Caco-2 (cell line): Measurements from ENCODE around the gene GRK4. TPM values are rescaled to one million over a fixed set of nuclear protein-coding genes. Genes with fewer than 3 reads are reported as not detected.

ENCODE experiments used
- BruUV-seq: library from RNA; stranded (reverse); fragments of 400-500 nt; replicated peaks from 2 replicates; lab custom pipeline; 2021; lab: Mats Ljungman, UMichigan
- CTCF ChIA-PET: fragments of 300-600 bp; sonication (Branson Sonifier 250); formaldehyde crosslinking; loops from one replicate; lab custom pipeline; 2022; ENCODE audit warnings: antibody characterized with exemption; lab: Charles Lee
- POLR2A ChIA-PET: fragments of 300-600 bp; sonication (Branson Sonifier 250); formaldehyde crosslinking; loops from one replicate; lab custom pipeline; 2022; ENCODE audit warnings: antibody characterized with exemption; lab: Charles Lee
- DNase-seq, 2 experiments: peaks; one replicate each; pipeline versions ENCODE4 v3.0.0 to v3.0.0-alpha.2; 2020 to 2022
- H3K27me3 ChIP-seq: replicated peaks from 2 replicates; pipeline ENCODE4 v1.6.0; 2011; ENCODE audit warnings: low read length; ENCODE audit not compliant: control insufficient read depth, insufficient read depth
- H3K36me3 ChIP-seq: 2 replicates; pipeline ENCODE4 v1.5.1; 2011; ENCODE audit warnings: low read length; ENCODE audit not compliant: control insufficient read depth, insufficient read depth
- H3K4me1 ChIP-seq: fragments of 250-450 bp; sonication (Bioruptor Pico); 2 replicates; pipeline ENCODE4 v1.5.1; 2020; ENCODE audit warnings: mild to moderate bottlenecking
- H3K4me3 ChIP-seq: 2 replicates; pipeline ENCODE4 v1.5.1; 2011; ENCODE audit warnings: low read depth, mild to moderate bottlenecking, control low read depth, low read length
- H3K9me3 ChIP-seq: fragments of 250-450 bp; sonication (Bioruptor Pico); 2 replicates; pipeline ENCODE4 v1.5.1; 2020; ENCODE audit warnings: mild to moderate bottlenecking, moderate library complexity
- H3K27ac Mint-ChIP-seq: one replicate; pipeline ENCODE4 v1.8.0; 2022; ENCODE audit warnings: mixed read lengths; ENCODE audit not compliant: unreplicated experiment
- H3K27me3 Mint-ChIP-seq: one replicate; pipeline ENCODE4 v1.8.0; 2022; ENCODE audit warnings: mixed read lengths; ENCODE audit not compliant: insufficient read depth, unreplicated experiment
- H3K36me3 Mint-ChIP-seq: one replicate; pipeline ENCODE4 v1.8.0; 2022; ENCODE audit warnings: mild to moderate bottlenecking, mixed read lengths; ENCODE audit not compliant: insufficient read depth, unreplicated experiment
- H3K4me1 Mint-ChIP-seq: one replicate; pipeline ENCODE4 v1.8.0; 2022; ENCODE audit warnings: low read depth, mixed read lengths; ENCODE audit not compliant: unreplicated experiment
- H3K4me3 Mint-ChIP-seq: one replicate; pipeline ENCODE4 v1.8.0; 2022; ENCODE audit warnings: mild to moderate bottlenecking, moderate library complexity, mixed read lengths; ENCODE audit not compliant: unreplicated experiment
- H3K9me3 Mint-ChIP-seq: one replicate; pipeline ENCODE4 v1.8.0; 2022; ENCODE audit warnings: mixed read lengths; ENCODE audit not compliant: unreplicated experiment
- intact Hi-C: fragments of 100-400 bp; cut with micrococcal nuclease; formaldehyde crosslinking; loops from one replicate; pipeline ENCODE4 v1.10.0; 2022; ENCODE audit not compliant: unreplicated experiment
- total RNA-seq: library from RNA; stranded (reverse); gene quantifications from 2 replicates; pipeline ENCODE4 v1.2.3, GENCODE V29; 2022
- TF ChIP-seq, protein P1 (sequence below), 2 experiments: fragments of 200-600 bp in 1 of 2; IDR thresholded peaks; 1 replicate in 1 of 2; 2 replicates in 1 of 2; pipeline versions ENCODE4 v1.5.1 to v1.8.0; 2011 to 2022; ENCODE audit warnings: antibody characterized with exemption in 1 of 2, control low read depth in 1 of 2, inconsistent platforms in 1 of 2, low read depth in 1 of 2, low read length in 1 of 2, mild to moderate bottlenecking in 1 of 2, moderate library complexity in 1 of 2; ENCODE audit not compliant: insufficient read depth in 1 of 2, severe bottlenecking in 1 of 2, unreplicated experiment in 1 of 2

Gene GRK4
- total RNA-seq, 1 experiment from 2014 or later, result 7.1 TPM

GRCh38 chr4:3025881-3026280, 62.5 kb downstream of the GRK4 start:
- Histone ChIP-seq H3K36me3 (no peaks in the 10 kb centered on the region), H3K4me3 (no peak overlapping the region), H3K9me3 (no peaks in the 10 kb centered on the region), H3K27me3 (no peaks in the 10 kb centered on the region), H3K4me1 (no peaks in the 10 kb centered on the region)
- Mint-ChIP-seq H3K4me1 (peaks cover 5% of the 10 kb centered on the region), H3K9me3 (peaks cover 9% of the 10 kb centered on the region), H3K27me3 (peaks cover 3% of the 10 kb centered on the region), H3K36me3 (no peaks in the 10 kb centered on the region), H3K4me3 (no peak overlapping the region), H3K27ac (no peak overlapping the region)
- intact Hi-C loops, result no loop called here
- no TSS peak for BruUV-seq
- POLR2A ChIA-PET, result no interaction called here
- DNase-seq, result no peak
- CTCF ChIA-PET, result no interaction called here
- TF ChIP-seq, protein P1, sequence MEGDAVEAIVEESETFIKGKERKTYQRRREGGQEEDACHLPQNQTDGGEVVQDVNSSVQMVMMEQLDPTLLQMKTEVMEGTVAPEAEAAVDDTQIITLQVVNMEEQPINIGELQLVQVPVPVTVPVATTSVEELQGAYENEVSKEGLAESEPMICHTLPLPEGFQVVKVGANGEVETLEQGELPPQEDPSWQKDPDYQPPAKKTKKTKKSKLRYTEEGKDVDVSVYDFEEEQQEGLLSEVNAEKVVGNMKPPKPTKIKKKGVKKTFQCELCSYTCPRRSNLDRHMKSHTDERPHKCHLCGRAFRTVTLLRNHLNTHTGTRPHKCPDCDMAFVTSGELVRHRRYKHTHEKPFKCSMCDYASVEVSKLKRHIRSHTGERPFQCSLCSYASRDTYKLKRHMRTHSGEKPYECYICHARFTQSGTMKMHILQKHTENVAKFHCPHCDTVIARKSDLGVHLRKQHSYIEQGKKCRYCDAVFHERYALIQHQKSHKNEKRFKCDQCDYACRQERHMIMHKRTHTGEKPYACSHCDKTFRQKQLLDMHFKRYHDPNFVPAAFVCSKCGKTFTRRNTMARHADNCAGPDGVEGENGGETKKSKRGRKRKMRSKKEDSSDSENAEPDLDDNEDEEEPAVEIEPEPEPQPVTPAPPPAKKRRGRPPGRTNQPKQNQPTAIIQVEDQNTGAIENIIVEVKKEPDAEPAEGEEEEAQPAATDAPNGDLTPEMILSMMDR (IDR thresholded peaks at IDR 0.05; ENCODE audit: insufficient read depth in 1 of 2, low read depth in 1 of 2, low read length in 1 of 2, severe bottlenecking in 1 of 2, unreplicated experiment in 1 of 2), result no peak

DNA sequence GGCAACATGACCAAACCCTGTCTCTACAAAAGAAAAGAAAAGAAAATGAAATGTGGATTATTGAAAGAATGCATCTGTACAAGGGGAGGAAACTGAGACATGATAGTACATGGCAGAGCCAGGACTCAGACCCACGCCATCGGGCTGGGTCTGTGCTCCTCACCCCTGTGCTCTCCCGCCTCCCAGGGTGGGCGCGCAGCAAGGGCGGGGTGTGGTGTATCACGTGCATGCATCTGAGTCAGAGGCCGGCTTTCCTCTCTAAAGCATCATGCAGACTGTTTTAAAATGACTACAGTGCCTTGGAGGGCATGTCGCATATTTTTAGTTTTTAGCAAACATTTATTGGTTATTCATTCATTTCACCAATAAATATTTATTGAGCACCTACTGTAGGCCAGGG, 63.2 kb downstream of the GRK4 start:
- BruUV-seq, result no TSS peak
- intact Hi-C loops, result no loop called here
- Histone ChIP-seq H3K4me3 (no peak overlapping the region), H3K27me3 (no peaks in the 10 kb centered on the region), H3K36me3 (no peaks in the 10 kb centered on the region), H3K4me1 (no peaks in the 10 kb centered on the region), H3K9me3 (no peaks in the 10 kb centered on the region)
- no peak overlapping the region for H3K27ac Mint-ChIP-seq
- H3K36me3 Mint-ChIP-seq, result no peaks in the 10 kb centered on the region
- H3K4me3 Mint-ChIP-seq, result no peak overlapping the region
- DNase-seq, result no peak
- H3K4me1 Mint-ChIP-seq, result peaks cover 5% of the 10 kb centered on the region
- TF ChIP-seq, protein P1 (IDR thresholded peaks at IDR 0.05; ENCODE audit: insufficient read depth in 1 of 2, low read depth in 1 of 2, low read length in 1 of 2, severe bottlenecking in 1 of 2, unreplicated experiment in 1 of 2), result no peak
- ChIA-PET CTCF (no interaction called here), POLR2A (no interaction called here)
- H3K27me3 Mint-ChIP-seq, result peaks cover 3% of the 10 kb centered on the region
- peaks cover 9% of the 10 kb centered on the region for H3K9me3 Mint-ChIP-seq

GRCh38 chr4:3029464-3029863, 66.1 kb downstream of the GRK4 start:
- CTCF ChIA-PET, result no interaction called here
- no peaks in the 10 kb centered on the region for H3K36me3 ChIP-seq
- H3K27me3 Mint-ChIP-seq, result no peaks in the 10 kb centered on the region
- POLR2A ChIA-PET, result no interaction called here
- H3K27ac Mint-ChIP-seq, result no peak overlapping the region
- no peaks in the 10 kb centered on the region for H3K27me3 ChIP-seq
- H3K4me3 ChIP-seq, result no peak overlapping the region
- no peak for DNase-seq
- no peaks in the 10 kb centered on the region for H3K4me1 Mint-ChIP-seq
- H3K4me1 ChIP-seq, result no peaks in the 10 kb centered on the region
- H3K9me3 Mint-ChIP-seq, result no peaks in the 10 kb centered on the region
- no peak overlapping the region for H3K4me3 Mint-ChIP-seq
- no peaks in the 10 kb centered on the region for H3K36me3 Mint-ChIP-seq
- intact Hi-C loops, result no loop called here
- no peaks in the 10 kb centered on the region for H3K9me3 ChIP-seq
- BruUV-seq, result no TSS peak
- TF ChIP-seq, protein P1 (IDR thresholded peaks at IDR 0.05; ENCODE audit: insufficient read depth in 1 of 2, low read depth in 1 of 2, low read length in 1 of 2, severe bottlenecking in 1 of 2, unreplicated experiment in 1 of 2), result no peak
